HepG2 (cell line): ENCODE measurements around the gene S100A4. TPM values are rescaled to one million over a fixed set of nuclear protein-coding genes. Genes with fewer than 3 reads are reported as not detected.

Experiments used
- HMG20A ChIP-seq: IDR thresholded peaks from 2 replicates; pipeline ENCODE4 v1.6.1; 2016; ENCODE audit warnings: borderline replicate concordance
- SMARCC2 ChIP-seq: fragments of 450-650 bp; IDR thresholded peaks from 2 replicates; pipeline ENCODE4 v1.6.1; 2017; ENCODE audit warnings: antibody characterized with exemption, mild to moderate bottlenecking
- ZEB1 ChIP-seq: IDR thresholded peaks from 2 replicates; pipeline ENCODE4 v1.6.1; 2012; ENCODE audit warnings: mild to moderate bottlenecking, low read depth, inconsistent platforms; ENCODE audit not compliant: insufficient replicate concordance
- ZFP90 ChIP-seq: sonication (generic); formaldehyde crosslinking; IDR thresholded peaks from 2 replicates; pipeline ENCODE4 v1.8.0; 2022; ENCODE audit warnings: missing genetic modification reagents, mild to moderate bottlenecking, inconsistent platforms, borderline replicate concordance
- ZNF101 ChIP-seq: sonication (generic); formaldehyde crosslinking; IDR thresholded peaks from 2 replicates; pipeline ENCODE4 v1.4.0; 2020; ENCODE audit warnings: mild to moderate bottlenecking, low read depth, missing genetic modification reagents, borderline replicate concordance
- ZNF12 ChIP-seq: sonication (generic); formaldehyde crosslinking; IDR thresholded peaks from 2 replicates; pipeline ENCODE4 v1.5.0; 2020; ENCODE audit warnings: missing genetic modification reagents
- ZNF431 ChIP-seq: sonication (generic); formaldehyde crosslinking; IDR thresholded peaks from 2 replicates; pipeline ENCODE4 v1.9.0; 2022; ENCODE audit warnings: missing genetic modification reagents, low read depth, mild to moderate bottlenecking, borderline replicate concordance
- ZNF567 ChIP-seq: sonication (generic); formaldehyde crosslinking; IDR thresholded peaks from 2 replicates; pipeline ENCODE4 v1.8.1; 2023; ENCODE audit warnings: mild to moderate bottlenecking, missing genetic modification reagents, borderline replicate concordance
- ZNF720 ChIP-seq: sonication (generic); formaldehyde crosslinking; IDR thresholded peaks from 2 replicates; pipeline ENCODE4 v1.4.0; 2020; ENCODE audit warnings: missing genetic modification reagents
- ZSCAN30 ChIP-seq: sonication (generic); formaldehyde crosslinking; IDR thresholded peaks from 2 replicates; pipeline ENCODE4 v1.5.0; 2020; ENCODE audit warnings: mild to moderate bottlenecking, missing genetic modification reagents
- polyA plus RNA-seq, 8 experiments: library from polyadenylated mRNA; depleted of rRNA in 3 of 8; stranded (reverse) in 7 of 8; unstranded in 1 of 8; fragments of >200 nt; fragmentation: Illumina TruSeq in 4 of 8; extraction: Trizol in 4 of 8; gene quantifications; 2 replicates each; pipeline versions ENCODE4 v1.2.1 to v1.2.3, GENCODE V29; 2011 to 2016; ENCODE audit warnings: low read depth in 4 of 8, missing spikeins in 1 of 8, mixed read lengths in 1 of 8; ENCODE audit not compliant: insufficient read depth in 1 of 8
- total RNA-seq, 5 experiments: library from RNA; depleted of rRNA; stranded (reverse); fragments of >200 nt; fragmentation: Illumina TruSeq; extraction: Trizol; gene quantifications; 2 replicates each; pipeline ENCODE4 v1.2.3, GENCODE V29; 2016; ENCODE audit warnings: low read depth in 1 of 5
- TF ChIP-seq, protein P1 (sequence below): sonication (generic); formaldehyde crosslinking; IDR thresholded peaks from one replicate; pipeline ENCODE4 v1.5.1; 2020; ENCODE audit warnings: mild to moderate bottlenecking, missing genetic modification reagents; ENCODE audit errors: not compliant biosample characterization
- TF ChIP-seq, protein P2 (sequence below): sonication (generic); formaldehyde crosslinking; IDR thresholded peaks from 2 replicates; pipeline ENCODE4 v1.5.0; 2020; ENCODE audit warnings: mild to moderate bottlenecking, missing genetic modification reagents
- TF ChIP-seq, protein P3 (sequence below): sonication (generic); formaldehyde crosslinking; IDR thresholded peaks from 2 replicates; pipeline ENCODE4 v1.4.0; 2020; ENCODE audit warnings: mild to moderate bottlenecking, low read depth, missing genetic modification reagents
- TF ChIP-seq, protein P4 (sequence below): IDR thresholded peaks from 2 replicates; pipeline ENCODE4 v1.6.1; 2016; ENCODE audit warnings: control low read depth
- TF ChIP-seq, protein P5 (sequence below): sonication (generic); formaldehyde crosslinking; IDR thresholded peaks from 2 replicates; pipeline ENCODE4 v1.8.1; 2023; ENCODE audit warnings: mild to moderate bottlenecking, inconsistent platforms, moderate library complexity, missing genetic modification reagents, borderline replicate concordance

The S100A4 gene
- total and polyA plus RNA-seq, 2 of the 13 experiments (the other 11 are each of a cell fraction or from before 2014, with no cell fraction given) = 12.9 to 20.2 TPM

DNA sequence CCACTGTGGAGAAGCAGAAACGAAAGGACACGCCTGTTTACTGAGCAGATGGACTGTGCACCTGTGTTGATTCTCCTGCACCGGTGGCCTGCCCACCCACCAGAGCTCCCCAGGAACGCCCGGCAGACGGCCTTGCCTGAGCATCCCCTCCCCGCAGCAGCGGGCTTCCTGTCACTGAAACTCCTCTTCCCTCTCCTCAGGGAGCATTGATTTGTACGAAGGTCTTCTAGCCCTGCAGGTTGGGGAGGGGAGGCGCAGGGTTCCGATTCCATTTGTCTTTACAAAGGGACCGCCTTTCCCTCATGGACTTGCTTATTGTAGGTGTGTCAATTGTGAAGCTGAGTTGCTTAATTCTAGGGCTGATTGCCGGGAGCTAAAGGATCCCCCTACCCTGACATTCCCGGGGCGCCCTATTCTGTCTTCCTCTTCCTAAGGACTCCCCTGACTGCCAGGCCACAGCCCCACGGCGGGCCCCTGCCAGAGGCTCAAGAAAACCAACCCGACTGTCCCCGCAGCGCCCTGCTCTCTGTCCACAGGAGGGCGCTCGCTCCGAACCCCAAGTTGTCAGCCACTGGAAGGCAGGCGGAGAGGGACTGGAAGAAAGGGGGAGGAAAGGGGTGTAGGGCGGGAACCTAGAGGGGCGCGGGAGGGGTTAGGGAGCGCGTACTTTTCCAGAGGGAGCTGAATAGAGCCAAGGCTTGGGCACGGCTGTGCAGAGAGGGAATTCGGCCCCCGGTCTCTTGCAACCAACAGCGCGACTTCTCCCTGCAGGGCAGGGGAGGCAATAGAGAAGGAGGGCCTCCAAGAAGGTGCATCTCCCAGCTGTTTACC, 12.6 kb downstream of the S100A4 start (continued):
- TF ChIP-seq, protein P1, sequence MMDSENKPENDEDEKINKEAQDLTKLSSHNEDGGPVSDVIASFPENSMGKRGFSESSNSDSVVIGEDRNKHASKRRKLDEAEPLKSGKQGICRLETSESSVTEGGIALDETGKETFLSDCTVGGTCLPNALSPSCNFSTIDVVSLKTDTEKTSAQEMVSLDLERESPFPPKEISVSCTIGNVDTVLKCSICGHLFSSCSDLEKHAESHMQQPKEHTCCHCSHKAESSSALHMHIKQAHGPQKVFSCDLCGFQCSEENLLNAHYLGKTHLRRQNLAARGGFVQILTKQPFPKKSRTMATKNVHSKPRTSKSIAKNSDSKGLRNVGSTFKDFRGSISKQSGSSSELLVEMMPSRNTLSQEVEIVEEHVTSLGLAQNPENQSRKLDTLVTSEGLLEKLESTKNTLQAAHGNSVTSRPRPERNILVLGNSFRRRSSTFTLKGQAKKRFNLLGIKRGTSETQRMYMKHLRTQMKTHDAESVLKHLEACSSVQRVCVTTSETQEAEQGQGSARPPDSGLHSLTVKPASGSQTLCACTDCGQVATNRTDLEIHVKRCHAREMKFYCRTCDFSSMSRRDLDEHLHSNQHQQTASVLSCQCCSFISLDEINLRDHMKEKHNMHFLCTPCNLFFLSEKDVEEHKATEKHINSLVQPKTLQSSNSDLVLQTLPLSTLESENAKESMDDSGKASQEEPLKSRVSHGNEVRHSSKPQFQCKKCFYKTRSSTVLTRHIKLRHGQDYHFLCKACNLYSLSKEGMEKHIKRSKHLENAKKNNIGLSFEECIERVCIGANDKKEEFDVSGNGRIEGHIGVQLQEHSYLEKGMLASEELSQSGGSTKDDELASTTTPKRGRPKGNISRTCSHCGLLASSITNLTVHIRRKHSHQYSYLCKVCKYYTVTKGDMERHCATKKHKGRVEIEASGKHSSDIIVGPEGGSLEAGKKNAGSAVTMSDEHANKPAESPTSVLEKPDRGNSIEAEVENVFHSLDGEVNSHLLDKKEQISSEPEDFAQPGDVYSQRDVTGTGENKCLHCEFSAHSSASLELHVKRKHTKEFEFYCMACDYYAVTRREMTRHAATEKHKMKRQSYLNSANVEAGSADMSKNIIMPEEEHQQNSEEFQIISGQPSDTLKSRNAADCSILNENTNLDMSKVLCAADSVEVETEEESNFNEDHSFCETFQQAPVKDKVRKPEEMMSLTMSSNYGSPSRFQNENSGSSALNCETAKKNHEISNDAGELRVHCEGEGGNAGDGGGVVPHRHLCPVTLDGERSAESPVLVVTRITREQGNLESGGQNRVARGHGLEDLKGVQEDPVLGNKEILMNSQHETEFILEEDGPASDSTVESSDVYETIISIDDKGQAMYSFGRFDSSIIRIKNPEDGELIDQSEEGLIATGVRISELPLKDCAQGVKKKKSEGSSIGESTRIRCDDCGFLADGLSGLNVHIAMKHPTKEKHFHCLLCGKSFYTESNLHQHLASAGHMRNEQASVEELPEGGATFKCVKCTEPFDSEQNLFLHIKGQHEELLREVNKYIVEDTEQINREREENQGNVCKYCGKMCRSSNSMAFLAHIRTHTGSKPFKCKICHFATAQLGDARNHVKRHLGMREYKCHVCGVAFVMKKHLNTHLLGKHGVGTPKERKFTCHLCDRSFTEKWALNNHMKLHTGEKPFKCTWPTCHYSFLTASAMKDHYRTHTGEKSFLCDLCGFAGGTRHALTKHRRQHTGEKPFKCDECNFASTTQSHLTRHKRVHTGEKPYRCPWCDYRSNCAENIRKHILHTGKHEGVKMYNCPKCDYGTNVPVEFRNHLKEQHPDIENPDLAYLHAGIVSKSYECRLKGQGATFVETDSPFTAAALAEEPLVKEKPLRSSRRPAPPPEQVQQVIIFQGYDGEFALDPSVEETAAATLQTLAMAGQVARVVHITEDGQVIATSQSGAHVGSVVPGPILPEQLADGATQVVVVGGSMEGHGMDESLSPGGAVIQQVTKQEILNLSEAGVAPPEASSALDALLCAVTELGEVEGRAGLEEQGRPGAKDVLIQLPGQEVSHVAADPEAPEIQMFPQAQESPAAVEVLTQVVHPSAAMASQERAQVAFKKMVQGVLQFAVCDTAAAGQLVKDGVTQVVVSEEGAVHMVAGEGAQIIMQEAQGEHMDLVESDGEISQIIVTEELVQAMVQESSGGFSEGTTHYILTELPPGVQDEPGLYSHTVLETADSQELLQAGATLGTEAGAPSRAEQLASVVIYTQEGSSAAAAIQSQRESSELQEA = no peak
- TF ChIP-seq ZEB1 = peak; percentile 87
- no peak for TF ChIP-seq SMARCC2
- TF ChIP-seq HMG20A = no peak
- TF ChIP-seq, protein P2, sequence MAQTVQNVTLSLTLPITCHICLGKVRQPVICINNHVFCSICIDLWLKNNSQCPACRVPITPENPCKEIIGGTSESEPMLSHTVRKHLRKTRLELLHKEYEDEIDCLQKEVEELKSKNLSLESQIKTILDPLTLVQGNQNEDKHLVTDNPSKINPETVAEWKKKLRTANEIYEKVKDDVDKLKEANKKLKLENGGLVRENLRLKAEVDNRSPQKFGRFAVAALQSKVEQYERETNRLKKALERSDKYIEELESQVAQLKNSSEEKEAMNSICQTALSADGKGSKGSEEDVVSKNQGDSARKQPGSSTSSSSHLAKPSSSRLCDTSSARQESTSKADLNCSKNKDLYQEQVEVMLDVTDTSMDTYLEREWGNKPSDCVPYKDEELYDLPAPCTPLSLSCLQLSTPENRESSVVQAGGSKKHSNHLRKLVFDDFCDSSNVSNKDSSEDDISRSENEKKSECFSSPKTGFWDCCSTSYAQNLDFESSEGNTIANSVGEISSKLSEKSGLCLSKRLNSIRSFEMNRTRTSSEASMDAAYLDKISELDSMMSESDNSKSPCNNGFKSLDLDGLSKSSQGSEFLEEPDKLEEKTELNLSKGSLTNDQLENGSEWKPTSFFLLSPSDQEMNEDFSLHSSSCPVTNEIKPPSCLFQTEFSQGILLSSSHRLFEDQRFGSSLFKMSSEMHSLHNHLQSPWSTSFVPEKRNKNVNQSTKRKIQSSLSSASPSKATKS (CRISPR knock-in tag) = no peak
- no peak for TF ChIP-seq ZNF720 (CRISPR knock-in tag)
- no peak for TF ChIP-seq ZNF12 (CRISPR knock-in tag)
- TF ChIP-seq ZNF431 (CRISPR knock-in tag) = no peak
- no peak for TF ChIP-seq ZFP90 (CRISPR knock-in tag)
- TF ChIP-seq, protein P3, sequence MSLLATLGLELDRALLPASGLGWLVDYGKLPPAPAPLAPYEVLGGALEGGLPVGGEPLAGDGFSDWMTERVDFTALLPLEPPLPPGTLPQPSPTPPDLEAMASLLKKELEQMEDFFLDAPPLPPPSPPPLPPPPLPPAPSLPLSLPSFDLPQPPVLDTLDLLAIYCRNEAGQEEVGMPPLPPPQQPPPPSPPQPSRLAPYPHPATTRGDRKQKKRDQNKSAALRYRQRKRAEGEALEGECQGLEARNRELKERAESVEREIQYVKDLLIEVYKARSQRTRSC = no peak
- TF ChIP-seq ZNF101 (CRISPR knock-in tag) = no peak
- no peak for TF ChIP-seq ZSCAN30 (CRISPR knock-in tag)
- TF ChIP-seq ZNF567 (CRISPR knock-in tag) = no peak
- TF ChIP-seq, protein P4, sequence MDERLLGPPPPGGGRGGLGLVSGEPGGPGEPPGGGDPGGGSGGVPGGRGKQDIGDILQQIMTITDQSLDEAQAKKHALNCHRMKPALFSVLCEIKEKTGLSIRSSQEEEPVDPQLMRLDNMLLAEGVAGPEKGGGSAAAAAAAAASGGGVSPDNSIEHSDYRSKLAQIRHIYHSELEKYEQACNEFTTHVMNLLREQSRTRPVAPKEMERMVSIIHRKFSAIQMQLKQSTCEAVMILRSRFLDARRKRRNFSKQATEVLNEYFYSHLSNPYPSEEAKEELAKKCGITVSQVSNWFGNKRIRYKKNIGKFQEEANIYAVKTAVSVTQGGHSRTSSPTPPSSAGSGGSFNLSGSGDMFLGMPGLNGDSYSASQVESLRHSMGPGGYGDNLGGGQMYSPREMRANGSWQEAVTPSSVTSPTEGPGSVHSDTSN (CRISPR knock-in tag) = no peak
- TF ChIP-seq, protein P5, sequence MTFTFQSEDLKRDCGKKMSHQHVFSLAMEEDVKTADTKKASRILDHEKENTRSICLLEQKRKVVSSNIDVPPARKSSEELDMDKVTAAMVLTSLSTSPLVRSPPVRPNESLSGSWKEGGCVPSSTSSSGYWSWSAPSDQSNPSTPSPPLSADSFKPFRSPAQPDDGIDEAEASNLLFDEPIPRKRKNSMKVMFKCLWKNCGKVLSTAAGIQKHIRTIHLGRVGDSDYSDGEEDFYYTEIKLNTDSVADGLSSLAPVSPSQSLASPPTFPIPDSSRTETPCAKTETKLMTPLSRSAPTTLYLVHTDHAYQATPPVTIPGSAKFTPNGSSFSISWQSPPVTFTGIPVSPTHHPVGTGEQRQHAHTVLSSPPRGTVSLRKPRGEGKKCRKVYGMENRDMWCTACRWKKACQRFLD (CRISPR knock-in tag) = no peak
